Right lobe of liver (tissue), 6 donors: Measurements from ENCODE around the gene RIPOR1. TPM values are rescaled to one million over a fixed set of nuclear protein-coding genes. Genes with fewer than 3 reads are reported as not detected.

Experiments
- ATAC-seq, 4 donors: fragments of 200-7000 bp; cut with Tn5 transposase; one replicate each; pipeline ENCODE4 v1.9.1; 2020; ENCODE audit warnings: mild to moderate bottlenecking in 4 of 4, moderate library complexity in 4 of 4
- DNase-seq, 3 donors: peaks; one replicate each; pipeline ENCODE4 v3.0.0-alpha.2; 2020
- H3K27ac ChIP-seq, 3 donors: fragments of 200-600 bp; one replicate each; pipeline ENCODE4 v1.8.0; 2022
- H3K27me3 ChIP-seq, 2 donors: fragments of 200-600 bp; one replicate each; pipeline ENCODE4 v1.8.0; 2022
- H3K36me3 ChIP-seq, 4 donors: fragments of 200-600 bp; sonication (generic) in 1 of 4; one replicate each; pipeline versions ENCODE4 v1.5.1 to v1.8.0; 2017 to 2022; ENCODE audit warnings: control low read depth in 1 of 4
- H3K4me1 ChIP-seq, 4 donors: fragments of 200-600 bp; sonication (generic) in 1 of 4; one replicate each; pipeline versions ENCODE4 v1.5.1 to v1.8.0; 2017 to 2022; ENCODE audit warnings: control low read depth in 1 of 4
- H3K4me3 ChIP-seq, 3 donors: fragments of 200-600 bp; one replicate each; pipeline ENCODE4 v1.8.0; 2022
- H3K9me3 ChIP-seq, 4 donors: fragments of 200-600 bp; sonication (generic) in 1 of 4; one replicate each; pipeline versions ENCODE4 v1.5.1 to v1.8.0; 2017 to 2022; ENCODE audit warnings: control low read depth in 1 of 4
- POLR2A ChIP-seq: fragments of 450-650 bp; IDR thresholded peaks from one replicate; pipeline ENCODE4 v1.6.1; 2017; ENCODE audit warnings: antibody characterized with exemption, mild to moderate bottlenecking
- WGBS: methylation state at CpG from one replicate; pipeline ENCODE4 v1.1.6; 2018; ENCODE audit warnings: low coverage, low lambda C conversion rate; ENCODE audit not compliant: insufficient coverage; ENCODE audit errors: missing lambda C conversion rate; 5-methylcytosine and 5-hydroxymethylcytosine counted together
- intact Hi-C, 2 donors: fragments of 100-400 bp; cut with DNase I; formaldehyde crosslinking; loops; one replicate each; pipeline versions ENCODE4 v1.11.2 to v1.14.1; 2022
- total RNA-seq, 6 experiments: library from RNA; depleted of rRNA in 2 of 6; stranded (reverse); fragments of >200 nt in 2 of 6; fragmentation: NEBNext Ultra II Directional in 3 of 6; extraction: Animal tissue kit (Norgen Biotek cat#: 25700) in 3 of 6; gene quantifications; one replicate each; pipeline versions ENCODE4 v1.1.0 to v1.2.4, GENCODE V29; 2016 to 2023
- TF ChIP-seq, protein P1 (sequence below), 4 donors: fragments of 200-600 bp in 3 of 4; fragments of 450-650 bp in 1 of 4; IDR thresholded peaks; one replicate each; pipeline versions ENCODE4 v1.5.1 to v1.8.0; 2016 to 2022; ENCODE audit warnings: antibody characterized with exemption in 4 of 4, mild to moderate bottlenecking in 2 of 4
- donor health status: DM: no; HTN: yes; CAD: no.
- donor health status: DM: no; HTN: no; CAD: no.
- donor health status: DM: no; HTN: no; CAD: no.
- donor health status: DM: no; HTN: yes; CAD: no.
- donor health status: DM: no; HTN: yes; CAD: no.

Gene RIPOR1
- total RNA-seq, 6 experiments from 2014 or later: 19.9 to 35.0 (median 26.8) TPM

- TF ChIP-seq, protein P1, sequence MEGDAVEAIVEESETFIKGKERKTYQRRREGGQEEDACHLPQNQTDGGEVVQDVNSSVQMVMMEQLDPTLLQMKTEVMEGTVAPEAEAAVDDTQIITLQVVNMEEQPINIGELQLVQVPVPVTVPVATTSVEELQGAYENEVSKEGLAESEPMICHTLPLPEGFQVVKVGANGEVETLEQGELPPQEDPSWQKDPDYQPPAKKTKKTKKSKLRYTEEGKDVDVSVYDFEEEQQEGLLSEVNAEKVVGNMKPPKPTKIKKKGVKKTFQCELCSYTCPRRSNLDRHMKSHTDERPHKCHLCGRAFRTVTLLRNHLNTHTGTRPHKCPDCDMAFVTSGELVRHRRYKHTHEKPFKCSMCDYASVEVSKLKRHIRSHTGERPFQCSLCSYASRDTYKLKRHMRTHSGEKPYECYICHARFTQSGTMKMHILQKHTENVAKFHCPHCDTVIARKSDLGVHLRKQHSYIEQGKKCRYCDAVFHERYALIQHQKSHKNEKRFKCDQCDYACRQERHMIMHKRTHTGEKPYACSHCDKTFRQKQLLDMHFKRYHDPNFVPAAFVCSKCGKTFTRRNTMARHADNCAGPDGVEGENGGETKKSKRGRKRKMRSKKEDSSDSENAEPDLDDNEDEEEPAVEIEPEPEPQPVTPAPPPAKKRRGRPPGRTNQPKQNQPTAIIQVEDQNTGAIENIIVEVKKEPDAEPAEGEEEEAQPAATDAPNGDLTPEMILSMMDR (IDR thresholded peaks at IDR 0.05): no peak
- no peak for TF ChIP-seq POLR2A
- H3K27me3 ChIP-seq: no peaks in the 10 kb centered on the region
- no peaks in the 10 kb centered on the region for H3K9me3 ChIP-seq
- no peak overlapping the region for H3K4me3 ChIP-seq
- ATAC-seq: no peak
- H3K27ac ChIP-seq: no peak overlapping the region
- intact Hi-C loops: no loop called here
- 85% methylated on average over 2 of the region's 2 CpGs for WGBS
- DNase-seq: no peak
- peaks cover 0 to 22% (median 4%) of the 10 kb centered on the region in 4 donors for H3K36me3 ChIP-seq
- peaks cover 0 to 8% (median 4%) of the 10 kb centered on the region in 4 donors for H3K4me1 ChIP-seq
These were observed 42.8 kb downstream of the RIPOR1 start for GRCh38 chr16:67571464-67571863.

DNA sequence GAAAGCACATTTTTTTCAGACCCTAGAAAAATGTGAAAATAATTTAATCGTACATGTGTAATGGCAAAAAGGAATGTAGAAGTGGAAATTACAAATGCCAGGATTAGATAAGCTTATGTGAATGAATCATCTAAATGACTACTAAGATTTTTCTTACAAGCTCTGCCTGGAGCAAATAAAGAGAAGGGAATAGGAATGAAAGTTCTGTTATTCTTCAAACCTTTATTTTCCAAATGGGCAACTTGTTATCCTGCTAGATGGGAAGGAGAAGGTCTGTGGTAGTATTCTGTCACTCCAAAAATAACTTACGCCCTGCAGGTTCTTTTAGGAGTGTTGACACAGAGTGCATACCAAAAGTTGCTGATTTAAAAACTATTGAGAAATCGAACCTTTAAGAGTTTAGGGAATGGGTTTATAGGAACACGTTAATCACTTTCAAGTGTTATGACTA, 43.4 kb downstream of the RIPOR1 start:
- Histone ChIP-seq H3K9me3 (no peaks in the 10 kb centered on the region), H3K27ac (no peak overlapping the region), H3K27me3 (no peaks in the 10 kb centered on the region), H3K4me1 (peaks cover 0 to 4% (median 2%) of the 10 kb centered on the region in 4 donors), H3K4me3 (no peak overlapping the region), H3K36me3 (peaks cover 0 to 22% (median 4%) of the 10 kb centered on the region in 4 donors)
- DNase-seq: no peak
- 82% methylated on average over 4 of the region's 4 CpGs for WGBS
- TF ChIP-seq POLR2A: no peak
- TF ChIP-seq, protein P1 (IDR thresholded peaks at IDR 0.05): no peak
- intact Hi-C loops: no loop called here
- ATAC-seq: no peak

GRCh38 chr16:67579686-67580085, 51.1 kb downstream of the RIPOR1 start:
- Histone ChIP-seq H3K4me1 (no peaks in the 10 kb centered on the region), H3K9me3 (no peaks in the 10 kb centered on the region), H3K4me3 (no peak overlapping the region), H3K27me3 (no peaks in the 10 kb centered on the region), H3K36me3 (peaks cover 0 to 13% (median 0%) of the 10 kb centered on the region in 4 donors), H3K27ac (no peak overlapping the region)
- DNase-seq: no peak
- 77% methylated on average over 4 of the region's 4 CpGs for WGBS
- intact Hi-C loops: no loop called here
- no peak for ATAC-seq
- TF ChIP-seq POLR2A: no peak
- TF ChIP-seq, protein P1 (IDR thresholded peaks at IDR 0.05): no peak

GRCh38 chr16:67580202-67580601, 51.6 kb downstream of the RIPOR1 start:
- H3K27ac ChIP-seq: no peak overlapping the region
- H3K4me1 ChIP-seq: no peaks in the 10 kb centered on the region
- 100% methylated on average over 4 of the region's 4 CpGs for WGBS
- no peak overlapping the region for H3K4me3 ChIP-seq
- peak in 1 of 3 donors; percentile 11 for DNase-seq
- H3K36me3 ChIP-seq: peaks cover 0 to 8% (median 0%) of the 10 kb centered on the region in 4 donors
- H3K27me3 ChIP-seq: no peaks in the 10 kb centered on the region
- no peak for TF ChIP-seq POLR2A
- TF ChIP-seq, protein P1 (IDR thresholded peaks at IDR 0.05): no peak
- intact Hi-C loops: no loop called here
- ATAC-seq: no peak
- H3K9me3 ChIP-seq: no peaks in the 10 kb centered on the region

DNA sequence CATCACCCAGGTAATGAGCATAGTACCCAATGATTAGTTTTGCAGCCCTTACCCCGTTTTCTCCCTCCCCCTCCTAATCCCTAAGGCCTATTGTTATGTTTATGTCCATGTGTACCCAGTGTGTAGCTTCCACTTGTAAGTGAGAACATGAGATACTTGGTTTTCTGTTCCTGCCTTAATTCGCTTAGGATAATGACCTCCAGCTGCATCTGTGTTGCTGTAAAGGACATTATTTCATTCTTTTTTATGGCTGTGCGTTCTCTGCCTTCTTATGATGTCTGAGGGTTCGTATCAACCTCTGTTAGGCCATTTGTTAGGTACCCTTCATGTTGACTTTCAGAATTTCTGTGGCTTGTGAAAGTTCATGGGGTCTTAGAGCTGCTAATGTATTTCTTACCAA, 64.7 kb downstream of the RIPOR1 start:
- DNase-seq: no peak
- TF ChIP-seq, protein P1 (IDR thresholded peaks at IDR 0.05): no peak
- no peak for TF ChIP-seq POLR2A
- Histone ChIP-seq H3K4me1 (no peaks in the 10 kb centered on the region), H3K27me3 (no peaks in the 10 kb centered on the region), H3K9me3 (no peaks in the 10 kb centered on the region), H3K27ac (no peak overlapping the region), H3K36me3 (no peaks in the 10 kb centered on the region), H3K4me3 (no peak overlapping the region)
- 93% methylated on average over 4 of the region's 4 CpGs for WGBS
- ATAC-seq: no peak
- intact Hi-C loops: no loop called here
